H9 (cell line): ENCODE data around the gene PICALM. TPM values are rescaled to one million over a fixed set of nuclear protein-coding genes. Genes with fewer than 3 reads are reported as not detected.

Source experiments
- DNase-seq: peaks from one replicate; pipeline ENCODE4 v3.0.0-alpha.2; 2017
- H2AFZ ChIP-seq: one replicate; pipeline ENCODE4 v1.6.1; 2013; ENCODE audit warnings: mild to moderate bottlenecking, low read length, control low read depth, moderate library complexity
- H2AK5ac ChIP-seq: 2 replicates; pipeline ENCODE4 v1.6.1; 2013; ENCODE audit warnings: low read length, control low read depth, mixed read lengths; ENCODE audit not compliant: insufficient read length
- H2BK120ac ChIP-seq: one replicate; pipeline ENCODE4 v1.6.1; 2013; ENCODE audit warnings: low read depth, mild to moderate bottlenecking, low read length, control low read depth, inconsistent platforms; ENCODE audit not compliant: poor library complexity, severe bottlenecking
- H2BK12ac ChIP-seq: 2 replicates; pipeline ENCODE4 v1.6.1; 2013; ENCODE audit warnings: low read length, control low read depth, mixed read lengths, low read depth; ENCODE audit not compliant: insufficient read length
- H2BK15ac ChIP-seq: 2 replicates; pipeline ENCODE4 v1.6.1; 2013; ENCODE audit warnings: low read depth, low read length, control low read depth
- H2BK20ac ChIP-seq: one replicate; pipeline ENCODE4 v1.6.1; 2013; ENCODE audit warnings: low read depth, mild to moderate bottlenecking, low read length, control low read depth, inconsistent platforms; ENCODE audit not compliant: poor library complexity, severe bottlenecking
- H2BK5ac ChIP-seq: 2 replicates; pipeline ENCODE4 v1.6.1; 2013; ENCODE audit warnings: low read length, control low read depth, mixed read lengths; ENCODE audit not compliant: insufficient read length
- H3K14ac ChIP-seq: 2 replicates; pipeline ENCODE4 v1.6.1; 2013; ENCODE audit warnings: low read length, control low read depth; ENCODE audit not compliant: insufficient read depth
- H3K18ac ChIP-seq: 2 replicates; pipeline ENCODE4 v1.6.1; 2013; ENCODE audit warnings: low read depth, mild to moderate bottlenecking, mixed read lengths, low read length, control low read depth; ENCODE audit not compliant: insufficient read length
- H3K23ac ChIP-seq: 2 replicates; pipeline ENCODE4 v1.6.1; 2013; ENCODE audit warnings: low read length, control low read depth, mixed read lengths, low read depth; ENCODE audit not compliant: insufficient read length
- H3K23me2 ChIP-seq: 2 replicates; pipeline ENCODE4 v1.6.1; 2013; ENCODE audit warnings: low read depth, mild to moderate bottlenecking, mixed read lengths, low read length, control low read depth; ENCODE audit not compliant: insufficient read length, poor library complexity, severe bottlenecking
- H3K27ac ChIP-seq: 2 replicates; pipeline ENCODE4 v1.5.1; 2013; ENCODE audit warnings: low read length, control low read depth, mixed read lengths, low read depth; ENCODE audit not compliant: insufficient read length
- H3K27me3 ChIP-seq: 2 replicates; pipeline ENCODE4 v1.6.1; 2013; ENCODE audit warnings: low read length, control low read depth, inconsistent platforms; ENCODE audit not compliant: insufficient read depth
- H3K4ac ChIP-seq: 2 replicates; pipeline ENCODE4 v1.6.1; 2013; ENCODE audit warnings: low read depth, mild to moderate bottlenecking, control low read depth, inconsistent platforms, low read length, moderate library complexity
- H3K4me1 ChIP-seq: 2 replicates; pipeline ENCODE4 v1.6.1; 2013; ENCODE audit warnings: low read length, control low read depth, inconsistent platforms; ENCODE audit not compliant: insufficient read depth
- H3K4me2 ChIP-seq: 2 replicates; pipeline ENCODE4 v1.6.1; 2013; ENCODE audit warnings: low read length, control low read depth, mixed read lengths; ENCODE audit not compliant: insufficient read length, insufficient read depth
- H3K56ac ChIP-seq: 2 replicates; pipeline ENCODE4 v1.6.1; 2013; ENCODE audit warnings: low read depth, mild to moderate bottlenecking, mixed read lengths, low read length, control low read depth; ENCODE audit not compliant: insufficient read length
- H3K79me1 ChIP-seq: 2 replicates; pipeline ENCODE4 v1.6.1; 2013; ENCODE audit warnings: low read depth, mild to moderate bottlenecking, moderate library complexity, low read length, control low read depth, inconsistent platforms; ENCODE audit not compliant: insufficient read depth, poor library complexity, severe bottlenecking
- H3K79me2 ChIP-seq: 2 replicates; pipeline ENCODE4 v1.6.1; 2013; ENCODE audit warnings: low read length, control low read depth, inconsistent platforms; ENCODE audit not compliant: insufficient read depth
- H3K9ac ChIP-seq: 2 replicates; pipeline ENCODE4 v1.6.1; 2013; ENCODE audit warnings: low read length, control low read depth, mixed read lengths; ENCODE audit not compliant: insufficient read length; ENCODE audit errors: extremely low read depth
- H3K9me3 ChIP-seq: one replicate; pipeline ENCODE4 v1.6.1; 2013; ENCODE audit warnings: low read depth, low read length, inconsistent platforms; ENCODE audit not compliant: control insufficient read depth
- H3T11ph ChIP-seq: one replicate; pipeline ENCODE4 v1.6.1; 2013; ENCODE audit warnings: mild to moderate bottlenecking, low read length, control low read depth, inconsistent platforms
- H4K20me1 ChIP-seq: one replicate; pipeline ENCODE4 v1.6.1; 2013; ENCODE audit not compliant: control insufficient read depth, insufficient read length, insufficient read depth
- H4K5ac ChIP-seq: 2 replicates; pipeline ENCODE4 v1.6.1; 2013; ENCODE audit warnings: low read depth, mild to moderate bottlenecking, mixed read lengths, low read length, control low read depth; ENCODE audit not compliant: insufficient read length
- H4K8ac ChIP-seq: replicated peaks from 2 replicates; pipeline ENCODE4 v1.6.1; 2013; ENCODE audit warnings: low read length, control low read depth, mixed read lengths, low read depth; ENCODE audit not compliant: insufficient read length
- H4K91ac ChIP-seq: 2 replicates; pipeline ENCODE4 v1.6.1; 2013; ENCODE audit warnings: low read depth, mild to moderate bottlenecking, moderate library complexity, mixed read lengths, low read length, control low read depth; ENCODE audit not compliant: insufficient read length
- H3K27ac Mint-ChIP-seq, 3 experiments: 2 replicates in 2 of 3; 3 replicates in 1 of 3; pipeline ENCODE4 v1.8.0; 2020 to 2021; ENCODE audit warnings: mixed read lengths in 3 of 3, mild to moderate bottlenecking in 1 of 3, moderate library complexity in 1 of 3
- H3K27me3 Mint-ChIP-seq: 2 replicates; pipeline ENCODE4 v1.8.0; 2021; ENCODE audit warnings: low read depth, mild to moderate bottlenecking, moderate library complexity, mixed read lengths
- H3K36me3 Mint-ChIP-seq, 3 experiments: 2 replicates in 2 of 3; 3 replicates in 1 of 3; pipeline ENCODE4 v1.8.0; 2020 to 2021; ENCODE audit warnings: low read depth in 3 of 3, mixed read lengths in 3 of 3; ENCODE audit not compliant: insufficient read depth in 1 of 3
- H3K4me1 Mint-ChIP-seq, 2 experiments: 2 replicates each; pipeline ENCODE4 v1.8.0; 2020; ENCODE audit warnings: mixed read lengths in 2 of 2
- H3K4me3 Mint-ChIP-seq, 2 experiments: 2 replicates in 1 of 2; 3 replicates in 1 of 2; pipeline ENCODE4 v1.8.0; 2020 to 2021; ENCODE audit warnings: mild to moderate bottlenecking in 2 of 2, mixed read lengths in 2 of 2, moderate library complexity in 1 of 2
- H3K9me3 Mint-ChIP-seq, 2 experiments: 2 replicates in 1 of 2; 3 replicates in 1 of 2; pipeline ENCODE4 v1.8.0; 2020; ENCODE audit warnings: mild to moderate bottlenecking in 2 of 2, mixed read lengths in 2 of 2, moderate library complexity in 1 of 2
- CTCF ChIP-seq: fragments of 200-600 bp; sonication (generic); conservative IDR thresholded peaks from 3 replicates; pipeline ENCODE4 v1.8.0; 2021; ENCODE audit warnings: antibody characterized with exemption, mild to moderate bottlenecking
- WGBS: extraction: QIAGEN DNeasy Blood & Tissue Kit; methylation state at CpG from one replicate; pipeline ENCODE4 v1.1.7; 2013; ENCODE audit warnings: missing lambda C conversion rate, low lambda C conversion rate, mixed read lengths; ENCODE audit not compliant: insufficient read length; ENCODE audit errors: extremely low coverage; 5-methylcytosine and 5-hydroxymethylcytosine counted together
- total RNA-seq: library from RNA; stranded (reverse); gene quantifications from 2 replicates; pipeline ENCODE4 v1.2.1, GENCODE V29; 2021

The PICALM gene
- total RNA-seq, 1 experiment from 2014 or later, result 76.4 TPM

DNA sequence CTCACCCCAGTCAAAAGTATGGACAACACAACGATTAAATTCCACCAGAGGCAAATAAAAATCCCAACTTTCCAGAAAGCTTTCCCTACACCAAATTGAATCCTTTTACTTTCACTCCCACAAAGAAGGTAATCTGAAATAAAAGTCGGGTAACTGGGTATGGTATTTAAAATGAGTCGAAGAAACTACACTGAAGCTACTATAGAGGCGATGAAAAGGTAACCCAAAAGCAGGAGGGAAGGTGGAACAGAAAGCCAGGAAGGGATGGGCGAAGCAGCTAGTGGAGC is 1.1 kb downstream of the PICALM start:
- Histone ChIP-seq H3K18ac (no peak overlapping the region), H4K20me1 (no peaks in the 10 kb centered on the region), H3K56ac (no peak overlapping the region), H2AK5ac (no peak overlapping the region), H3K23ac (no peak overlapping the region), H4K5ac (no peak overlapping the region), H3K4ac (no peak overlapping the region), H3K23me2 (peaks cover 6% of the 10 kb centered on the region), H2BK15ac (no peak overlapping the region), H3K9ac (peak overlapping the region; percentile 94), H3K4me2 (peak overlapping the region; percentile 87), H4K91ac (no peak overlapping the region), H3K14ac (no peak overlapping the region; the same call in 1 of the 2 replicates), H3K27ac (no peak overlapping the region), H2BK20ac (no peak overlapping the region), H3K27me3 (no peaks in the 10 kb centered on the region), H4K8ac (no peak overlapping the region), H2BK5ac (no peak overlapping the region), H3K79me1 (peaks cover 7% of the 10 kb centered on the region), H3T11ph (no peak overlapping the region), H3K79me2 (peaks cover 34% of the 10 kb centered on the region), H3K4me1 (no peaks in the 10 kb centered on the region; the same call in 1 of the 2 replicates), H3K9me3 (no peaks in the 10 kb centered on the region), H2BK12ac (no peak overlapping the region), H2AFZ (no peak overlapping the region), H2BK120ac (no peak overlapping the region)
- H3K4me3 Mint-ChIP-seq, result peak overlapping the region; percentile 99 to 100
- H3K4me1 Mint-ChIP-seq, result peaks cover 46 to 49% of the 10 kb centered on the region in 2 experiments
- peak overlapping the region; percentile 97 to 98 (median 98) for H3K27ac Mint-ChIP-seq
- no peaks in the 10 kb centered on the region; a peak in 1 of 5 replicates for H3K9me3 Mint-ChIP-seq
- TF ChIP-seq CTCF, result no peak
- 0 out of 7 replicates have a peak, but pooled peaks cover 0 to 3% (median 0%) of the 10 kb centered on the region in 3 experiments for H3K36me3 Mint-ChIP-seq
- WGBS, result no CpG with 5 or more reads among the region's 5 CpGs
- DNase-seq, result no peak
- H3K27me3 Mint-ChIP-seq, result no peaks in the 10 kb centered on the region
